Glutamatergic neuron (in vitro differentiated cells): ENCODE results near the gene ASB8. TPM values are rescaled to one million over a fixed set of nuclear protein-coding genes. Genes with fewer than 3 reads are reported as not detected.

Experiments used
- DNase-seq: peaks from one replicate; pipeline ENCODE4 v3.0.0; 2022
- H3K27ac Mint-ChIP-seq: one replicate; pipeline ENCODE4 v1.8.0; 2020; ENCODE audit warnings: mild to moderate bottlenecking, mixed read lengths, inconsistent platforms; ENCODE audit not compliant: unreplicated experiment
- H3K27me3 Mint-ChIP-seq: one replicate; pipeline ENCODE4 v1.8.0; 2020; ENCODE audit warnings: mild to moderate bottlenecking, moderate library complexity, mixed read lengths, inconsistent platforms; ENCODE audit not compliant: unreplicated experiment
- H3K36me3 Mint-ChIP-seq: one replicate; pipeline ENCODE4 v1.8.0; 2020; ENCODE audit warnings: mild to moderate bottlenecking, mixed read lengths, inconsistent platforms; ENCODE audit not compliant: unreplicated experiment
- H3K4me1 Mint-ChIP-seq: one replicate; pipeline ENCODE4 v1.8.0; 2020; ENCODE audit warnings: mild to moderate bottlenecking, low read depth, mixed read lengths, inconsistent platforms; ENCODE audit not compliant: unreplicated experiment
- H3K4me3 Mint-ChIP-seq: one replicate; pipeline ENCODE4 v1.8.0; 2020; ENCODE audit warnings: mild to moderate bottlenecking, mixed read lengths, inconsistent platforms; ENCODE audit not compliant: unreplicated experiment
- H3K9me3 Mint-ChIP-seq: one replicate; pipeline ENCODE4 v1.8.0; 2020; ENCODE audit warnings: mild to moderate bottlenecking, moderate library complexity, mixed read lengths, inconsistent platforms; ENCODE audit not compliant: unreplicated experiment
- total RNA-seq: library from RNA; stranded (reverse); fragmentation: NEBNext Ultra II Directional; extraction: Animal tissue kit (Norgen Biotek cat#: 25700); gene quantifications from one replicate; pipeline ENCODE4 v1.2.1, GENCODE V29; 2021; ENCODE audit not compliant: unreplicated experiment
- TF ChIP-seq, protein P1 (sequence below): fragments of 200-600 bp; sonication (generic); IDR thresholded peaks from one replicate; pipeline ENCODE4 v1.5.0; 2021; ENCODE audit not compliant: partially characterized antibody, unreplicated experiment

The ASB8 gene
- total RNA-seq, 1 donor from 2014 or later, result 43.5 TPM

- Mint-ChIP-seq H3K4me3 (no peak overlapping the region), H3K9me3 (peaks cover 3% of the 10 kb centered on the region), H3K4me1 (peaks cover 2% of the 10 kb centered on the region), H3K36me3 (no peaks in the 10 kb centered on the region), H3K27ac (no peak overlapping the region), H3K27me3 (peaks cover 3% of the 10 kb centered on the region)
- TF ChIP-seq, protein P1, sequence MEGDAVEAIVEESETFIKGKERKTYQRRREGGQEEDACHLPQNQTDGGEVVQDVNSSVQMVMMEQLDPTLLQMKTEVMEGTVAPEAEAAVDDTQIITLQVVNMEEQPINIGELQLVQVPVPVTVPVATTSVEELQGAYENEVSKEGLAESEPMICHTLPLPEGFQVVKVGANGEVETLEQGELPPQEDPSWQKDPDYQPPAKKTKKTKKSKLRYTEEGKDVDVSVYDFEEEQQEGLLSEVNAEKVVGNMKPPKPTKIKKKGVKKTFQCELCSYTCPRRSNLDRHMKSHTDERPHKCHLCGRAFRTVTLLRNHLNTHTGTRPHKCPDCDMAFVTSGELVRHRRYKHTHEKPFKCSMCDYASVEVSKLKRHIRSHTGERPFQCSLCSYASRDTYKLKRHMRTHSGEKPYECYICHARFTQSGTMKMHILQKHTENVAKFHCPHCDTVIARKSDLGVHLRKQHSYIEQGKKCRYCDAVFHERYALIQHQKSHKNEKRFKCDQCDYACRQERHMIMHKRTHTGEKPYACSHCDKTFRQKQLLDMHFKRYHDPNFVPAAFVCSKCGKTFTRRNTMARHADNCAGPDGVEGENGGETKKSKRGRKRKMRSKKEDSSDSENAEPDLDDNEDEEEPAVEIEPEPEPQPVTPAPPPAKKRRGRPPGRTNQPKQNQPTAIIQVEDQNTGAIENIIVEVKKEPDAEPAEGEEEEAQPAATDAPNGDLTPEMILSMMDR, result no peak
- no peak for DNase-seq
Measured at GRCh38 chr12:48194799-48195201, 37.5 kb upstream of the ASB8 start.

GRCh38 chr12:48193623-48194022, 36.3 kb upstream of the ASB8 start:
- Mint-ChIP-seq H3K4me3 (no peak overlapping the region), H3K9me3 (peaks cover 3% of the 10 kb centered on the region), H3K27me3 (peaks cover 3% of the 10 kb centered on the region), H3K4me1 (peaks cover 2% of the 10 kb centered on the region), H3K27ac (no peak overlapping the region), H3K36me3 (no peaks in the 10 kb centered on the region)
- no peak for DNase-seq
- TF ChIP-seq, protein P1, result no peak

DNA sequence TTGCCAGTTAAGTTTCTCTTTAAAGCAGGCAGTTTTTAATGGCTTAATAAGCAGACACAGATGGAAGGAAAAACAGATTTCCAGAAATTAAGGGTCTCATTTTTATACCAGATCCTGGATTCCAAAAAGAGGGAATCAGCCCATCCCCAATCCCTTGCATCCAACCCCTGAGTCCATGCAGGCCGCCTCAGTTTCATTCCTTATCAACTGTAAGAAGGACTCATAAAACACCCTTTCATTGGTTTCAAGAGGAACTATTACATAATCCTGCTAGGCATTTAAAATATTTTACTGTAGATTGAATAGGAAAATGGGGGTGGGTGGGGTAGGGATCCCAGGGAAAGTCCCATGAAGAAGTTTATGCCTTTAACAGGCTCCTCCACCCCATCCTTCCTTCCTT, 35.5 kb upstream of the ASB8 start:
- Mint-ChIP-seq H3K27ac (no peak overlapping the region), H3K36me3 (no peaks in the 10 kb centered on the region), H3K27me3 (peaks cover 5% of the 10 kb centered on the region)

GRCh38 chr12:48191096-48191495, 33.8 kb upstream of the ASB8 start:
- peaks cover 7% of the 10 kb centered on the region for H3K27me3 Mint-ChIP-seq
- peaks cover 6% of the 10 kb centered on the region for H3K9me3 Mint-ChIP-seq
- no peak overlapping the region for H3K4me3 Mint-ChIP-seq
- H3K4me1 Mint-ChIP-seq, result peaks cover 6% of the 10 kb centered on the region
- DNase-seq, result no peak
- H3K27ac Mint-ChIP-seq, result no peak overlapping the region
- TF ChIP-seq, protein P1, result no peak
- H3K36me3 Mint-ChIP-seq, result peaks cover 5% of the 10 kb centered on the region

More for the DNA sequence above, 35.5 kb upstream of the ASB8 start:
- H3K9me3 Mint-ChIP-seq, result peaks cover 3% of the 10 kb centered on the region
- TF ChIP-seq, protein P1, result no peak
- DNase-seq, result no peak
- no peak overlapping the region for H3K4me3 Mint-ChIP-seq
- H3K4me1 Mint-ChIP-seq, result peaks cover 2% of the 10 kb centered on the region

DNA sequence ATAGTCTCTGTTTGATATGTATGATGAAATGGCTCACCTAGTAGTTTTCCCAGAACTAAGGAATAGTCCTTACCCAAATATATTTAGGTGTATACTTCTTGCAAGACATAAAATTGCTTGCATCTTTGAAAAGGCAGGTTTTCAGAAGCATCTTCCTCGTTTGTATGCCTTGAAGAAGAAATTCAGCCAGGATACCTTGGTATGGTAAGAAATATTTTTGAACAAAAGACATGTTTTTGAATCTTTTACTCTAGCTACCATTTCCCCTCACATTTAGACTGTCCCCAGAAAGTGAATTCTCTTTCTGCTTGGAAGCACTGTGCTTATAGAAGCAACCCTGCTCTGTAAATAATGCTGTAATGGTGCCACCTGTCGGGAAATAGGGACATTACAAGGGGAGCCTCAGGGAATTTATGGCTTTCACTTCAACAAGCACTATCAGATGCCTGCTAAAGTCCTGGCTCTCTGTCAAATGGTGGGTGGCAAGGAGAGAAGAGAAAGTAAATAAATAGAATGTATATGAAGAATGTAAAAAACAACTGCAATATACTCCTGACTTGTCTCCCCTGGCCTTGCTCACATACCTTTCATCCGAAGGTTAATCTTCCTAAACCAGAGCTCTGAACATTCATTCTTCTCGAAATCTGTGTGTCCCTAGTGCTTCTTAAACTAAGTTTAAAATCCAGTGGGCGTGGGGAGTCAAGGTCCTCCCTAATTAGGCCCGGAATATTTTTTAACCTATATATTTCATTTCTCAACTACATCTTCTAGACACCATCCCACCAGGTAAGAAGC, 32.2 kb upstream of the ASB8 start:
- peaks cover 11% of the 10 kb centered on the region for H3K9me3 Mint-ChIP-seq
- TF ChIP-seq, protein P1, result peak; percentile 88
- peaks cover 12% of the 10 kb centered on the region for H3K4me1 Mint-ChIP-seq
- peak; percentile 75 for DNase-seq
- no peak overlapping the region for H3K27ac Mint-ChIP-seq
- H3K4me3 Mint-ChIP-seq, result no peak overlapping the region
- peaks cover 13% of the 10 kb centered on the region for H3K27me3 Mint-ChIP-seq
- H3K36me3 Mint-ChIP-seq, result peaks cover 7% of the 10 kb centered on the region
